ENCODE results near the gene SPTBN1.

SPTBN1 gene

GRCh38 chr2:54666131-54666633 lies 210.1 kb downstream of the SPTBN1 start:
- Histone ChIP-seq H3K4me3 (ENCODE audit: low read length) (no peak overlapping the region), H3K27ac (ENCODE audit: low read depth, low read length) (peak overlapping the region; percentile 69), H3K9ac (ENCODE audit: low read length) (no peak overlapping the region), H3K27me3 (ENCODE audit: control insufficient read depth, insufficient read depth, low read length) (no peaks in the 10 kb centered on the region), H3K4me1 (ENCODE audit: control insufficient read depth, insufficient read depth, low read length) (peaks cover 44% of the 10 kb centered on the region), H3K36me3 (ENCODE audit: control insufficient read depth, insufficient read depth, low read length) (peaks cover 41% of the 10 kb centered on the region)

DNA sequence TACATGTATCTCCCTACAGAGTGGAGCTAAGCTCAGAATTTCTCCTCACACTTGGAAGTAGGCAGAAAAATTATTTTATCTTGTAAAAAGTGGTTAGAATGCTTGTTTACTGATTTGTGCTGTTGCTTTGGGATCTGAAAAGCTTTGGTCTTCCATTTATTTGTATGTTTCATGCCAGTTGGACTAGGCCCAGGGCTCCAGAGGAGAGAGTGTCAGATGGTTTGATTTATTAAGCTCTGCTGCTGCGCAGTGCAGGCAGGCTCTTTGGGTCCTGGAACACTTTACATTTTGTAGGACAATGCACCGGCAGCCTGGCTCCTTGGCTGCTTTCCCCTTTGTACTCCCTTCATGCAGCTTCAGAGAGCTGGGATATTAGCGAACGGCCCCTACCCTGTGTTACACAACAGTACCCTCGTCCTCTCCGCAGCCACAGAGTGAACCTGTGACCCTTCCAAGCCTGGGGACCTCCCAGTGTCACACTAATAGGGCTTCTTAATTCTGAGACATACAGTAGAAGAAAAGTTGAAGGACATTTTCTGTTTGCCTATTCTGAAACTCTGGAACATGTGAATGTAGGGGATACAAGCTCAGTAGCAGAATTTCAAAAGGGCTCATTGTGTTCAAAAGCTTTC lies 210.6 kb downstream of the SPTBN1 start:
- Histone ChIP-seq H3K4me3 (ENCODE audit: low read length) (no peak overlapping the region), H3K9ac (ENCODE audit: low read length) (no peak overlapping the region)

GRCh38 chr2:54667266-54667639 lies 211.1 kb downstream of the SPTBN1 start:
- H3K4me1 ChIP-seq (ENCODE audit: control insufficient read depth, insufficient read depth, low read length) = peaks cover 44% of the 10 kb centered on the region
- H3K36me3 ChIP-seq (ENCODE audit: control insufficient read depth, insufficient read depth, low read length) = peaks cover 42% of the 10 kb centered on the region
- H3K27me3 ChIP-seq (ENCODE audit: control insufficient read depth, insufficient read depth, low read length) = no peaks in the 10 kb centered on the region
- H3K27ac ChIP-seq (ENCODE audit: low read depth, low read length) = peak overlapping the region; percentile 69
- no peak overlapping the region for H3K4me3 ChIP-seq (ENCODE audit: low read length)
- H3K9ac ChIP-seq (ENCODE audit: low read length) = no peak overlapping the region

More for the DNA sequence above, 210.6 kb downstream of the SPTBN1 start:
- Histone ChIP-seq H3K27me3 (ENCODE audit: control insufficient read depth, insufficient read depth, low read length) (no peaks in the 10 kb centered on the region), H3K36me3 (ENCODE audit: control insufficient read depth, insufficient read depth, low read length) (peaks cover 42% of the 10 kb centered on the region), H3K27ac (ENCODE audit: low read depth, low read length) (peak overlapping the region; percentile 69), H3K4me1 (ENCODE audit: control insufficient read depth, insufficient read depth, low read length) (peaks cover 44% of the 10 kb centered on the region)

DNA sequence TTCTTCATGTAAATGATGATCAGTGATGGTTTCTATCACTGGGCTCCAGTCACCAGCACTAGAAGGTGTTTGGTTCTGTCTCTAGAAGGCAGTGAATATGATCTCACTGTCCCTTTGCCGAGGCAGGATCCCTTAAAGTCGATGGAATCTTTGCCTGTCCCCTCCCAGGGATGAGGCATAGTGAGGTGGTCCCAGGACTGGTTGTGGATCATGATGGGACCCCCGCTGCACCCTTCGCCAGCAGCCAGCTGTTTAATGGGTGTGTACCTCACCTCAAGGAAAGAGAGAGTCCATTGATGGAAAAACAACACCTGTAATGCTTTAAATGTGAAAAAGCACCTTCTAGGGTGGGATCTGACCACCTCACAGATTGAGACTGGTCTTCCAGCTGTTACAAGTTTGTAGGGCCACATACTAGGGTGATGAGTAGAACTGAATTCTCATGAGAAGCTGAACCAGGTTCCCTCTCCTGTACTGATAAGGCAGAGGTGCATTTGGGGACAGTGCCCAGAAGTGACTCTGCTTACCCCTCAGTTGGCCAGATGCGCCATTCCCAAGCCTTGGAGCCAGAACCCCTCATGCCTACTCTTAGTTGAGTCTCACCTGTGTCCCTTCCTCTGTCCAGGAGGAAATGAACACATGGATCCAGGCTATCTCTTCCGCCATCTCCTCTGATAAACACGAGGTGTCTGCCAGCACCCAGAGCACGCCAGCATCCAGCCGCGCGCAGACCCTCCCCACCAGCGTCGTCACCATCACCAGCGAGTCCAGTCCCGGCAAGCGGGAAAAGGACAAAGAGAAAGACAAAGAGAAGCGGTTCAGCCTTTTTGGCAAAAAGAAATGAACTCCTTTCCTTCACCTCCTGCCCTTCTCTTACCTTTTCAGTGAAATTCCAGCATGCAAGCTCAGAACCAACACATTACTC lies 211.9 kb downstream of the SPTBN1 start:
- H3K27ac ChIP-seq (ENCODE audit: low read depth, low read length) = peak overlapping the region; percentile 70
- H3K4me1 ChIP-seq (ENCODE audit: control insufficient read depth, insufficient read depth, low read length) = peaks cover 44% of the 10 kb centered on the region
- no peak overlapping the region for H3K9ac ChIP-seq (ENCODE audit: low read length)
- H3K36me3 ChIP-seq (ENCODE audit: control insufficient read depth, insufficient read depth, low read length) = peaks cover 40% of the 10 kb centered on the region
- no peak overlapping the region for H3K4me3 ChIP-seq (ENCODE audit: low read length)
- no peaks in the 10 kb centered on the region for H3K27me3 ChIP-seq (ENCODE audit: control insufficient read depth, insufficient read depth, low read length)

- H3K27me3 ChIP-seq (ENCODE audit: control insufficient read depth, insufficient read depth, low read length) = no peaks in the 10 kb centered on the region
Measured at GRCh38 chr2:54668711-54669110, 212.6 kb downstream of the SPTBN1 start.

GRCh38 chr2:54669677-54670484 lies 213.8 kb downstream of the SPTBN1 start:
- Histone ChIP-seq H3K27ac (ENCODE audit: low read depth, low read length) (peak overlapping the region; percentile 6), H3K36me3 (ENCODE audit: control insufficient read depth, insufficient read depth, low read length) (peaks cover 30% of the 10 kb centered on the region), H3K27me3 (ENCODE audit: control insufficient read depth, insufficient read depth, low read length) (no peaks in the 10 kb centered on the region), H3K4me1 (ENCODE audit: control insufficient read depth, insufficient read depth, low read length) (peaks cover 48% of the 10 kb centered on the region), H3K4me3 (ENCODE audit: low read length) (no peak overlapping the region), H3K9ac (ENCODE audit: low read length) (no peak overlapping the region)

More at GRCh38 chr2:54668711-54669110, 212.6 kb downstream of the SPTBN1 start:
- peaks cover 48% of the 10 kb centered on the region for H3K4me1 ChIP-seq (ENCODE audit: control insufficient read depth, insufficient read depth, low read length)
- H3K27ac ChIP-seq (ENCODE audit: low read depth, low read length) = no peak overlapping the region
- H3K4me3 ChIP-seq (ENCODE audit: low read length) = no peak overlapping the region
- H3K36me3 ChIP-seq (ENCODE audit: control insufficient read depth, insufficient read depth, low read length) = peaks cover 40% of the 10 kb centered on the region
- no peak overlapping the region for H3K9ac ChIP-seq (ENCODE audit: low read length)

DNA sequence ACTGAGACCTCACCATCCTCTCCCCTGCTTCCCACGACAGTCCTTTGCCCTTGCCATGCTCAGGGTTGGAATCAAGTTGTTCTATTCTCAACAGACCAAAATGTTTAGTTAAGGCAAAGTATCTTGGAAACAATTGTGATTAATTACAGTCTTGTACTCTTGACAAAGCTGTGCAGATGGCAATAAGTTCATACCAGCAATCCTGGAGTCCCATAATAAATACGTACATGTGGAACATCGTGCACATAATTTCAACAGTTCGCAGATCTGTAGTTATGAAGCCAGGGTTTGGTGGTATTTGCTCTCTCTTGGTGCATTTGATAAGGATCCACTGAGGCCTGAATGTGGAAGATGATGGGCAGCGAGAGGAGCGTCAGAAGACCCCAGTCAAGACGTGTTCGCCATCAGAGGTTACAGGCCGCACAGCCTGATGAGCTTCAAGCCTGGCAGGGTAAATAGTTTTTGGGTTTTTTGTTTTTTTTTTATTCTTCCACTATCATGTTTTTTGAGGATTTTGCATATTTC lies 214.4 kb downstream of the SPTBN1 start:
- H3K36me3 ChIP-seq (ENCODE audit: control insufficient read depth, insufficient read depth, low read length) = peaks cover 29% of the 10 kb centered on the region
- peak overlapping the region; percentile 6 for H3K27ac ChIP-seq (ENCODE audit: low read depth, low read length)
- H3K4me3 ChIP-seq (ENCODE audit: low read length) = no peak overlapping the region
- H3K9ac ChIP-seq (ENCODE audit: low read length) = no peak overlapping the region
- H3K27me3 ChIP-seq (ENCODE audit: control insufficient read depth, insufficient read depth, low read length) = no peaks in the 10 kb centered on the region
- H3K4me1 ChIP-seq (ENCODE audit: control insufficient read depth, insufficient read depth, low read length) = peaks cover 45% of the 10 kb centered on the region

GRCh38 chr2:54671010-54671409 lies 214.9 kb downstream of the SPTBN1 start:
- Histone ChIP-seq H3K4me3 (ENCODE audit: low read length) (no peak overlapping the region), H3K27ac (ENCODE audit: low read depth, low read length) (no peak overlapping the region)

GRCh38 chr2:54671875-54672589 lies 215.9 kb downstream of the SPTBN1 start:
- Histone ChIP-seq H3K36me3 (ENCODE audit: control insufficient read depth, insufficient read depth, low read length) (peaks cover 24% of the 10 kb centered on the region), H3K4me1 (ENCODE audit: control insufficient read depth, insufficient read depth, low read length) (peaks cover 30% of the 10 kb centered on the region), H3K27me3 (ENCODE audit: control insufficient read depth, insufficient read depth, low read length) (no peaks in the 10 kb centered on the region), H3K9ac (ENCODE audit: low read length) (no peak overlapping the region), H3K4me3 (ENCODE audit: low read length) (no peak overlapping the region), H3K27ac (ENCODE audit: low read depth, low read length) (no peak overlapping the region)

More at GRCh38 chr2:54671010-54671409, 214.9 kb downstream of the SPTBN1 start:
- Histone ChIP-seq H3K4me1 (ENCODE audit: control insufficient read depth, insufficient read depth, low read length) (peaks cover 41% of the 10 kb centered on the region), H3K27me3 (ENCODE audit: control insufficient read depth, insufficient read depth, low read length) (no peaks in the 10 kb centered on the region), H3K36me3 (ENCODE audit: control insufficient read depth, insufficient read depth, low read length) (peaks cover 27% of the 10 kb centered on the region), H3K9ac (ENCODE audit: low read length) (no peak overlapping the region)

DNA sequence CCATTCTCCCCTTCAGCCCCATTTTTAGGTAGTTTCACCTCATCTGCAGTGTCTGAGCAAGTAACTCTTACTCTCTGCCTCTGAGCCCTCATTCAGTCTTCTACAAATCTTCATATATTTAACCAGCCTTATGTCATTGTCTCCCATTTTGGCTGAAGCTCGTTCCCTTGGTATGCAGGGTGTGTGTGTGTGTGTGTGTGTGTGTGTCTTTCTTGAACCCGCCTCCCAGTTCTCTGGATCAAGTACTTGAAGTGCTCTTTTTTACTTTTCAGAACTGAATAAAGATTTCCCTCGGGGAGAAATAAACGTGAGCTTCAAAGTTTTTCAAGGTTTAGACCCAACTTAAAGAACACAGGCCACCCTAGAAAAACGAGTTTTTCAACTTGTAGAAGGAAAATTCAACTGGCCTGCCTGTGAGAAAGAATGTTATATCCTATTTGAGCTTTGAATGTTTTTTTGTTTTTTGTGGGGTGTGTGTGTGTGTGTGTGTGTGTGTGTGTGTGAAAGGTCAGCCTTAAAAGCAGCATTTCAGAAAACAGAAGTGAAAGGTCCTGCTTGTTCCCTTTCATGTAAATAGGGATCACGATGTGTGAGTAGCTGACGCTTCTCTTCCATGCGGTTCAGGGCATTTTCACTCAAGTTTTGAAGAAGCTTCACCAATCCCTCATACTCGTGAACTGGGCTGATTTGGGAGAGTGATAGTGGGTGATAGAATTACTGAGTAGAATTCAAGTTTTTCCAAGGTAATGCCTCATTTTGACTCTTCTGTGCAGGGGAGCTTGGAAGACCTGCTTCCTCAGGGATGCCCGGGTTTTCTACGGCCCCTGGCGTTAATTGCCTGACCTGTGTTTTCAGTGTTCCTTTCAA lies 216.7 kb downstream of the SPTBN1 start:
- Histone ChIP-seq H3K4me1 (ENCODE audit: control insufficient read depth, insufficient read depth, low read length) (peaks cover 23% of the 10 kb centered on the region), H3K4me3 (ENCODE audit: low read length) (peak overlapping the region; percentile 25)

More for the DNA sequence above, 216.7 kb downstream of the SPTBN1 start:
- Histone ChIP-seq H3K27me3 (ENCODE audit: control insufficient read depth, insufficient read depth, low read length) (no peaks in the 10 kb centered on the region), H3K27ac (ENCODE audit: low read depth, low read length) (peak overlapping the region; percentile 74), H3K36me3 (ENCODE audit: control insufficient read depth, insufficient read depth, low read length) (peaks cover 19% of the 10 kb centered on the region), H3K9ac (ENCODE audit: low read length) (peak overlapping the region; percentile 4)

Measured in rectal smooth muscle tissue (tissue), 1 donor.